ENCODE measurements around the gene CRISP1.

GRCh38 chr6:49912196-49912595 is 45.9 kb upstream of the CRISP1 start:
- TF ChIP-seq POLR2A (IDR thresholded peaks at IDR 0.05): no peak
- TF ChIP-seq, protein P1, sequence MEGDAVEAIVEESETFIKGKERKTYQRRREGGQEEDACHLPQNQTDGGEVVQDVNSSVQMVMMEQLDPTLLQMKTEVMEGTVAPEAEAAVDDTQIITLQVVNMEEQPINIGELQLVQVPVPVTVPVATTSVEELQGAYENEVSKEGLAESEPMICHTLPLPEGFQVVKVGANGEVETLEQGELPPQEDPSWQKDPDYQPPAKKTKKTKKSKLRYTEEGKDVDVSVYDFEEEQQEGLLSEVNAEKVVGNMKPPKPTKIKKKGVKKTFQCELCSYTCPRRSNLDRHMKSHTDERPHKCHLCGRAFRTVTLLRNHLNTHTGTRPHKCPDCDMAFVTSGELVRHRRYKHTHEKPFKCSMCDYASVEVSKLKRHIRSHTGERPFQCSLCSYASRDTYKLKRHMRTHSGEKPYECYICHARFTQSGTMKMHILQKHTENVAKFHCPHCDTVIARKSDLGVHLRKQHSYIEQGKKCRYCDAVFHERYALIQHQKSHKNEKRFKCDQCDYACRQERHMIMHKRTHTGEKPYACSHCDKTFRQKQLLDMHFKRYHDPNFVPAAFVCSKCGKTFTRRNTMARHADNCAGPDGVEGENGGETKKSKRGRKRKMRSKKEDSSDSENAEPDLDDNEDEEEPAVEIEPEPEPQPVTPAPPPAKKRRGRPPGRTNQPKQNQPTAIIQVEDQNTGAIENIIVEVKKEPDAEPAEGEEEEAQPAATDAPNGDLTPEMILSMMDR (IDR thresholded peaks at IDR 0.05): no peak

Data from adrenal gland (tissue), 5 donors.